Neural cell (in vitro differentiated cells): ENCODE measurements around the gene ZNF554.

ENCODE experiments used
- EP300 ChIP-seq: fragments of 450-650 bp; conservative IDR thresholded peaks from 2 replicates; pipeline ENCODE4 v1.6.1; 2014; ENCODE audit warnings: antibody characterized with exemption, mild to moderate bottlenecking, moderate library complexity; ENCODE audit not compliant: poor library complexity, severe bottlenecking
- EZH2 ChIP-seq: fragments of 200-600, 300-800 bp; shearing (Covaris generic), sonication (generic); IDR thresholded peaks from 2 replicates; pipeline ENCODE4 v1.6.1; 2014; ENCODE audit warnings: antibody characterized with exemption, low read length, borderline replicate concordance, mild to moderate bottlenecking; ENCODE audit not compliant: insufficient read depth, poor library complexity, severe bottlenecking
- MXI1 ChIP-seq: fragments of 450-650 bp; conservative IDR thresholded peaks from 2 replicates; pipeline ENCODE4 v1.6.1; 2014; ENCODE audit warnings: antibody characterized with exemption, mild to moderate bottlenecking; ENCODE audit not compliant: poor library complexity, severe bottlenecking
- POLR2AphosphoS5 ChIP-seq: IDR thresholded peaks from 2 replicates; pipeline ENCODE4 v1.6.1; 2012
- TAF1 ChIP-seq: IDR thresholded peaks from 2 replicates; pipeline ENCODE4 v1.6.1; 2012; ENCODE audit warnings: low read depth
- TF ChIP-seq, protein P1 (sequence below): fragments of 450-650 bp; IDR thresholded peaks from 2 replicates; pipeline ENCODE4 v1.5.1; 2014; ENCODE audit warnings: antibody characterized with exemption, mild to moderate bottlenecking, moderate library complexity; ENCODE audit not compliant: poor library complexity, severe bottlenecking

DNA sequence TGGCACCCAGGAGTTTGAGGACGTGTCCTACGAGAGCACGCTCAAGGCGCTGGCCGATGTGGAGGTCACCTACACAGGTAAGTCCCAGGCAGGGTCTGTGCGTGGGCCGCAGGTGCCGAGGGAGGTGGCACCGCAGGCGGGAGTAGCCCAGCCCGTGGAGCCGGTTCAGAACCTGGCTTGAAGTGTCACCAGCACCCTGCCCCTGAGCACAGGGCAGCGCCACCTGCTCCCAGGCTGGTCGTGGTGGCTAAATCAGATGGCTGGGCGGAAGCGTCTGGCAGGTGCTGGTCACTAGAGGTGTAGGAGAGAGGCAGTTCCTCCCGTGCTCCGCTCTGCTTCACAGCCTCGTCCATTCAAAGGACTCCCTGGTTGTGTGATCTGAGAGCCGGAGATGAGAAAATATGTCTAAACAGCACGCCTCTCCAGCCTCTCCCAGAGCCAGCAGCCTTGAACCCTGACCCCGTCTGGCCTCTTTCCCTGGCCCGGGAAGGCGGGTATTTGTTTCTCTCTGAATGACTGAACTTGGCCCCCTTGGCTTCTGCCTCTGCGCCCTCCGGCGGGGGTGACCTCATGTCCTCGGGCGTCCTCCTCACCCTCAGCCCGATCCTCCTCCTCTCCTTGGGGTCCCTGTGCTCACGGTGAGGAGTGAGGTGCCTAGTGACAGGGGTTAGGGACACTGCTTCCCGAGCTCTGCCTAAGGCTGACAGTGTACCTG lies 29.0 kb upstream of the ZNF554 start:
- TF ChIP-seq, protein P1, sequence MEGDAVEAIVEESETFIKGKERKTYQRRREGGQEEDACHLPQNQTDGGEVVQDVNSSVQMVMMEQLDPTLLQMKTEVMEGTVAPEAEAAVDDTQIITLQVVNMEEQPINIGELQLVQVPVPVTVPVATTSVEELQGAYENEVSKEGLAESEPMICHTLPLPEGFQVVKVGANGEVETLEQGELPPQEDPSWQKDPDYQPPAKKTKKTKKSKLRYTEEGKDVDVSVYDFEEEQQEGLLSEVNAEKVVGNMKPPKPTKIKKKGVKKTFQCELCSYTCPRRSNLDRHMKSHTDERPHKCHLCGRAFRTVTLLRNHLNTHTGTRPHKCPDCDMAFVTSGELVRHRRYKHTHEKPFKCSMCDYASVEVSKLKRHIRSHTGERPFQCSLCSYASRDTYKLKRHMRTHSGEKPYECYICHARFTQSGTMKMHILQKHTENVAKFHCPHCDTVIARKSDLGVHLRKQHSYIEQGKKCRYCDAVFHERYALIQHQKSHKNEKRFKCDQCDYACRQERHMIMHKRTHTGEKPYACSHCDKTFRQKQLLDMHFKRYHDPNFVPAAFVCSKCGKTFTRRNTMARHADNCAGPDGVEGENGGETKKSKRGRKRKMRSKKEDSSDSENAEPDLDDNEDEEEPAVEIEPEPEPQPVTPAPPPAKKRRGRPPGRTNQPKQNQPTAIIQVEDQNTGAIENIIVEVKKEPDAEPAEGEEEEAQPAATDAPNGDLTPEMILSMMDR = no peak
- TF ChIP-seq EP300 (no peak), POLR2AphosphoS5 (no peak), EZH2 (no peak), MXI1 (no peak), TAF1 (no peak)
